Trophoblast cell (in vitro differentiated cells and primary cell): ENCODE results near the gene MYO7B.

Experiments used
- DNase-seq, 2 donors: peaks; one replicate each; pipeline ENCODE4 v3.0.0-alpha.2; 2016
- H2AFZ ChIP-seq: 2 replicates; pipeline ENCODE4 v1.6.1; 2013; ENCODE audit warnings: low read length, moderate library complexity, mild to moderate bottlenecking; ENCODE audit not compliant: insufficient read depth, poor library complexity
- H2AK5ac ChIP-seq: 2 replicates; pipeline ENCODE4 v1.6.1; 2013; ENCODE audit warnings: mild to moderate bottlenecking, low read length
- H2BK120ac ChIP-seq: 2 replicates; pipeline ENCODE4 v1.6.1; 2013; ENCODE audit warnings: low read length, mild to moderate bottlenecking, moderate library complexity; ENCODE audit not compliant: insufficient read depth, poor library complexity
- H2BK12ac ChIP-seq: 2 replicates; pipeline ENCODE4 v1.6.1; 2013; ENCODE audit warnings: mild to moderate bottlenecking, low read length, moderate library complexity
- H2BK5ac ChIP-seq: 2 replicates; pipeline ENCODE4 v1.6.1; 2013; ENCODE audit warnings: low read length, low read depth, moderate library complexity, mild to moderate bottlenecking; ENCODE audit not compliant: poor library complexity
- H3K14ac ChIP-seq: 2 replicates; pipeline ENCODE4 v1.6.1; 2013; ENCODE audit warnings: mild to moderate bottlenecking, low read length
- H3K18ac ChIP-seq: 2 replicates; pipeline ENCODE4 v1.6.1; 2013; ENCODE audit warnings: mild to moderate bottlenecking, low read length
- H3K23ac ChIP-seq: 2 replicates; pipeline ENCODE4 v1.6.1; 2013; ENCODE audit warnings: low read length
- H3K27ac ChIP-seq: 2 replicates; pipeline ENCODE4 v1.5.1; 2013; ENCODE audit warnings: low read depth, mild to moderate bottlenecking, inconsistent platforms, low read length, moderate library complexity
- H3K27me3 ChIP-seq: 2 replicates; pipeline ENCODE4 v1.6.1; 2013; ENCODE audit warnings: inconsistent platforms, mild to moderate bottlenecking, low read length, moderate library complexity; ENCODE audit not compliant: insufficient read depth
- H3K36me3 ChIP-seq, 2 experiments: 1 replicate in 1 of 2; 2 replicates in 1 of 2; pipeline ENCODE4 v1.6.1; 2013; ENCODE audit warnings: low read length in 2 of 2, mild to moderate bottlenecking in 2 of 2, moderate library complexity in 1 of 2; ENCODE audit not compliant: insufficient read depth in 2 of 2, control insufficient read depth in 1 of 2
- H3K4ac ChIP-seq: 2 replicates; pipeline ENCODE4 v1.6.1; 2013; ENCODE audit warnings: low read depth, mild to moderate bottlenecking, low read length, moderate library complexity
- H3K4me1 ChIP-seq, 2 experiments: 1 replicate in 1 of 2; 2 replicates in 1 of 2; pipeline ENCODE4 v1.6.1; 2013; ENCODE audit warnings: low read length in 2 of 2, mild to moderate bottlenecking in 2 of 2, moderate library complexity in 1 of 2; ENCODE audit not compliant: insufficient read depth in 2 of 2, control insufficient read depth in 1 of 2
- H3K4me2 ChIP-seq: 2 replicates; pipeline ENCODE4 v1.6.1; 2013; ENCODE audit warnings: inconsistent platforms, mild to moderate bottlenecking, low read length, moderate library complexity
- H3K4me3 ChIP-seq: 2 replicates; pipeline ENCODE4 v1.5.1; 2013; ENCODE audit warnings: mild to moderate bottlenecking, low read depth, low read length, inconsistent platforms
- H3K79me1 ChIP-seq: one replicate; pipeline ENCODE4 v1.6.1; 2013; ENCODE audit warnings: low read length
- H3K79me2 ChIP-seq: 2 replicates; pipeline ENCODE4 v1.6.1; 2013; ENCODE audit warnings: low read length, mild to moderate bottlenecking; ENCODE audit not compliant: control insufficient read depth, insufficient read depth, poor library complexity
- H3K9ac ChIP-seq: 2 replicates; pipeline ENCODE4 v1.6.1; 2013; ENCODE audit warnings: mild to moderate bottlenecking, low read length
- H3K9me3 ChIP-seq: 2 replicates; pipeline ENCODE4 v1.6.1; 2013; ENCODE audit warnings: low read depth, mild to moderate bottlenecking, control low read depth, inconsistent platforms, low read length; ENCODE audit not compliant: insufficient read depth
- H4K12ac ChIP-seq: 2 replicates; pipeline ENCODE4 v1.6.1; 2013; ENCODE audit warnings: low read depth, mild to moderate bottlenecking, low read length, moderate library complexity
- H4K8ac ChIP-seq: 2 replicates; pipeline ENCODE4 v1.6.1; 2013; ENCODE audit warnings: low read depth, mild to moderate bottlenecking, low read length, moderate library complexity
- H4K91ac ChIP-seq: one replicate; pipeline ENCODE4 v1.6.1; 2013; ENCODE audit warnings: low read depth, mild to moderate bottlenecking, low read length, moderate library complexity
- WGBS: extraction: QIAGEN DNeasy Blood & Tissue Kit; methylation state at CpG from one replicate; pipeline ENCODE4 v1.1.7; 2013; ENCODE audit warnings: missing lambda C conversion rate; ENCODE audit not compliant: insufficient read length, insufficient coverage; ENCODE audit errors: extremely low coverage; 5-methylcytosine and 5-hydroxymethylcytosine counted together

Gene MYO7B

GRCh38 chr2:127671557-127672302 lies 136.2 kb downstream of the MYO7B start:
- Histone ChIP-seq H3K27ac (no peak overlapping the region), H3K79me1 (peaks cover 5% of the 10 kb centered on the region), H3K18ac (no peak overlapping the region), H3K23ac (no peak overlapping the region), H2AFZ (no peak overlapping the region), H3K4me2 (no peak overlapping the region), H4K12ac (no peak overlapping the region), H3K4me3 (no peak overlapping the region), H3K4ac (no peak overlapping the region), H2BK12ac (no peak overlapping the region), H3K9ac (no peak overlapping the region), H2BK5ac (no peak overlapping the region), H3K36me3 (no peaks in the 10 kb centered on the region), H3K14ac (no peak overlapping the region), H3K27me3 (peaks cover 4% of the 10 kb centered on the region), H3K79me2 (peaks cover 3% of the 10 kb centered on the region), H2BK120ac (no peak overlapping the region), H3K4me1 (peaks cover 6 to 8% of the 10 kb centered on the region in 2 experiments), H4K91ac (no peak overlapping the region), H3K9me3 (peaks cover 2% of the 10 kb centered on the region), H2AK5ac (no peak overlapping the region), H4K8ac (no peak overlapping the region)
- no CpG with 5 or more reads among the region's 14 CpGs for WGBS
- DNase-seq: no peak

DNA sequence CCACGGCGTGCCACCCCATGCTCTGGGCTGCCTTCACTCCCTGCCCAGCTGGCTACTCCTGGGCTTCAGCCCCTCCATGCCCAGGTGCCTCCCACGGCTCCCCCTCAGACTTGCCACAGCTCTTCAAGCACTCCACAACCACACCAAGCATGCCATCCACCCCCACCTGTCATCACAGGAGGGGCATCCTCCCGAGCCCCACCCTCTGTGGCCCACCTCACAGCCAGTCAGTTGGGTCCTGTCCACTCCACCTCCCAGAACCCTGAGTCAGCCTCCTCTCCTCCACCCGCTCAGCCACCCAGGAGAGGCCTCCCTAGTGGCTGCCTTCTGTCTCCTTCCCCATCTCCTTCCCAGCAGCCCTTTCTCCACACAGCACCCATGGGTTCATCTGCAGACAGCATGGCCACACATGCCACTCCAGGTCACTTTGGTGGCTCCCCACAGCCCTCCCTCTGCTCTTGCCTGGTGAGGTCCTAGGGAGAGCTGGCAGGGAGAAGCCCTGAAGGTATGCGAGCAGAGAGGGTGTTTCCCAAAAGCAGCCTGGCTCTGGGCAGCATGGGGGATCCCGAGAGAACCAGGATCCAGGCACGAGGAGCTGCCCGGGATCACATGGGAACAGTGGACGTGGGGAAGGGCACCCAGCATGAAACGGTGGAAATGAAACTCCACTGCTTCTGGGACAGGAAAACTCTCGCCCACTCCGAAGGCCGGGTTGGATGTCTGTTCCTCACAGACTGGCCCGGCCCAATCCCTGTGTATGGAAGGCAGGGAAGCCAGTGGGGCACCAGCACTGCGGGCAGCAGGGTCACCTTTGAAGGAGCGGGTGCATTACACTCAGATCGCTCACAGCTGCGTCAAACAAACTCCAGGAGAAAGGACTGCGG lies 137.1 kb downstream of the MYO7B start:
- H4K91ac ChIP-seq: no peak overlapping the region
- H3K4me2 ChIP-seq: no peak overlapping the region
- WGBS: no CpG with 5 or more reads among the region's 20 CpGs
- peaks cover 3% of the 10 kb centered on the region for H3K79me2 ChIP-seq
- H3K9me3 ChIP-seq: peaks cover 2% of the 10 kb centered on the region
- no peak overlapping the region for H2BK5ac ChIP-seq
- H3K9ac ChIP-seq: no peak overlapping the region
- no peak overlapping the region for H4K12ac ChIP-seq
- H2AK5ac ChIP-seq: no peak overlapping the region
- H3K27me3 ChIP-seq: peaks cover 4% of the 10 kb centered on the region
- DNase-seq: peak; percentile 21 to 42
- H3K4ac ChIP-seq: no peak overlapping the region
- no peak overlapping the region for H3K4me3 ChIP-seq
- no peak overlapping the region for H2AFZ ChIP-seq
- H4K8ac ChIP-seq: no peak overlapping the region
- H2BK12ac ChIP-seq: no peak overlapping the region
- H3K14ac ChIP-seq: no peak overlapping the region
- H3K18ac ChIP-seq: no peak overlapping the region
- H3K27ac ChIP-seq: no peak overlapping the region
- H3K79me1 ChIP-seq: peaks cover 5% of the 10 kb centered on the region
- no peak overlapping the region for H2BK120ac ChIP-seq
- no peak overlapping the region for H3K23ac ChIP-seq
- H3K36me3 ChIP-seq: no peaks in the 10 kb centered on the region
- H3K4me1 ChIP-seq: peaks cover 6 to 8% of the 10 kb centered on the region in 2 experiments

DNA sequence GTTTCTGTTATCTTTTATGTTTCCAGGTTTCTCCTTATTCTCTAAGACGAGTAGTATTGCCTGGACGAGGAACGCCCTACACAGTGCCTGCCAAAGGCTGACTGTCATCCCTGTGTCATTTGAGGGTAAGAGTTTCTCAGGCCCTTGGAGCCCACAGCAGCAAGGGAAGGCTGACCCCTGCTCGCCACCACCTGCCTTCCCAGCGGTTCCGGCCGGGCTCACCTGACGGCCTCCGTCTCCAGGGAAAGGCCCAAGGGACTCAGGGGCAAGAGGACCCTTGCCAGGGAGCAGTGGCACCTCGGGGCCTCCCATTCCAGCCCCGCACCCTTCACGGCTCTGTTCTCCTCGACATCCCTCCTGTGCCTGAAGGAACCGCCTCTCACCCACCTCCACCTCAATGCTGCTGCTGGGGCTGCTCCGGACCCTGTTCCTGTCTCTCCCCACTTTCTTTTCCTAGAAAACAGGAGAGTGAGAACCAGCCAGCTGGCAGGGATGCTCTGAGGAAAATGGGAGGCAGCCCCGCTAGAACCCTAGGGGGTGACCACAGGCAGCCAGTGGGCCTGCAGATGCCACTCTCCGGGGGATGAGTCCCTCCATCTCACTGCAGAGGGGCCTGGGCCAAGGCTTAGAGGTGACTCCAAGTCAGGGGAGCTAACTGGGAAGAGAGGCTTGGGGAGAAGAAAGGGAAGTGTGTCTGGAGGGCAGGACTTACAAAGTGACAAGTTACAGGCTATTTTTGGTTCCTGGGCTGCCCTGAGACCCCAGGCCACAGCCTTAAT lies 138.0 kb downstream of the MYO7B start:
- Histone ChIP-seq H4K91ac (no peak overlapping the region), H3K36me3 (no peaks in the 10 kb centered on the region), H4K12ac (no peak overlapping the region), H3K9ac (no peak overlapping the region), H3K79me1 (peaks cover 5% of the 10 kb centered on the region), H3K14ac (no peak overlapping the region), H2BK120ac (no peak overlapping the region), H3K4me2 (peak overlapping the region; percentile 80), H3K4me1 (peaks cover 6 to 8% of the 10 kb centered on the region in 2 experiments), H2AFZ (no peak overlapping the region), H2BK5ac (no peak overlapping the region), H3K79me2 (peaks cover 3% of the 10 kb centered on the region), H4K8ac (no peak overlapping the region), H3K18ac (no peak overlapping the region), H3K4ac (no peak overlapping the region), H3K4me3 (no peak overlapping the region), H2AK5ac (no peak overlapping the region), H3K9me3 (peaks cover 4% of the 10 kb centered on the region), H3K27ac (no peak overlapping the region), H3K27me3 (peaks cover 4% of the 10 kb centered on the region), H2BK12ac (no peak overlapping the region), H3K23ac (no peak overlapping the region)
- DNase-seq: no peak
- WGBS: no CpG with 5 or more reads among the region's 17 CpGs
